ENCODE measurements around the gene APBB2.

DNA sequence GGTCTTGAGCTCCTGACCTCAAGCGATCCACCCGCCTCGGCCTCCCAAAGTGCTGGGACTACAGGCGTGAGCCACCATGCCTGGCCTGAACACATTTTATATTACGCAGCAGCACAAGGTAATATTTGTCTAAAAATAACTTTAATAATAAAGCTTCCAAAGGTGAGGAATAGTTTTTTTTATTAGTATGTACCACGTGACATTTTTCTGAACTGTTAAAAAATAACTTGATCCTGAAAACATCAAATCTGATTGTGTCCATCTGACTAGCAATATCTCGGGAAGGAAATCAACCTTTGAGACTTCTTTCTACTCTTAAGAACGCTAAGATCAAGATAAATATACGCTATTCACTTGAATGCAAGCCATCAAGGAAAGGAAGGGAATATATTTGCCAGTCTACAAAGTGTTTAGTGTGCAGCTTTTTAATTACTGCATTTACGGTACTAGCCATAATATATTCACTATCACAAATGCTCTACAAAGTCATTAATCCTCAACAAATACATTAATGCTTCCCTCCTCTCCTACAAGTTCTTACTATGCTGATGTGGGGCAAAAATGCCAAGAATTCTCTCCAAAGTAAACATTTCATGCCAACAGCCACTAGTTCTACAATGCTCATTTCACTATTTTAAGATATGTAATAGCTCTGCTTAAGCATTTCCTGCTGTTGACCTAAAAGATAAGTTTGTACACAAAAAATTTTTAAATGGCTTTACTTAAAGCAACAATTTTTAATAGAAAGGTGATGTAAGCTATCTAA is 143.6 kb downstream of the APBB2 start:
- TF ChIP-seq CTCF (conservative IDR thresholded peaks at IDR 0.05) (no peak), ZFX (IDR thresholded peaks at IDR 0.05) (no peak)
